Measurements from ENCODE around the gene HNRNPDL. TPM values are rescaled to one million over a fixed set of nuclear protein-coding genes. Genes with fewer than 3 reads are reported as not detected.

Gene HNRNPDL
- total and polyA plus RNA-seq, 2 of the 13 experiments (the other 11 are each of a cell fraction or from before 2014, with no cell fraction given): 167 to 414 TPM

- TF ChIP-seq IKZF5 (CRISPR knock-in tag; IDR thresholded peaks at IDR 0.05) (no peak), JARID2 (CRISPR knock-in tag; IDR thresholded peaks at IDR 0.05; ENCODE audit: insufficient replicate concordance) (no peak), U2AF2 (IDR thresholded peaks at IDR 0.05; ENCODE audit: low read depth, low read length) (no peak), ZNF784 (CRISPR knock-in tag; IDR thresholded peaks at IDR 0.05; ENCODE audit: borderline replicate concordance) (no peak), NR2F2 (IDR thresholded peaks at IDR 0.05; ENCODE audit: borderline replicate concordance, low read depth) (peak; percentile 79), IRX3 (CRISPR knock-in tag; IDR thresholded peaks at IDR 0.05; ENCODE audit: borderline replicate concordance, low read depth) (no peak), SAP130 (CRISPR knock-in tag; IDR thresholded peaks at IDR 0.05; ENCODE audit: low read depth) (peak; percentile 80), SIX4 (CRISPR knock-in tag; IDR thresholded peaks at IDR 0.05) (no peak), MTF1 (CRISPR knock-in tag; IDR thresholded peaks at IDR 0.05) (no peak), ZNF354B (CRISPR knock-in tag; IDR thresholded peaks at IDR 0.05) (no peak), CEBPG (CRISPR knock-in tag; IDR thresholded peaks at IDR 0.05) (peak; percentile 85), RXRA (CRISPR knock-in tag; IDR thresholded peaks at IDR 0.05) (peak; percentile 68; the same call in 1 of the 2 replicates), ZNF496 (CRISPR knock-in tag; IDR thresholded peaks at IDR 0.05; ENCODE audit: insufficient replicate concordance) (no peak), RFX5 (IDR thresholded peaks at IDR 0.05; ENCODE audit: low read depth, low read length) (no peak), PAXIP1 (CRISPR knock-in tag; conservative IDR thresholded peaks at IDR 0.05) (peak; percentile 49), ZSCAN5A (CRISPR knock-in tag; IDR thresholded peaks at IDR 0.05; ENCODE audit: borderline replicate concordance) (no peak), ARID4A (CRISPR knock-in tag; IDR thresholded peaks at IDR 0.05; ENCODE audit: borderline replicate concordance) (peak; percentile 42; the same call in 1 of the 2 replicates)
Observed at GRCh38 chr4:82434949-82435348, 4.7 kb upstream of the HNRNPDL start (continued).
